Fibroblast of skin of left biceps (primary cell): ENCODE measurements around the gene DDX1.
A peak's percentile ranks its signal among the peaks of the same experiment; 100 is the strongest.

Experiments
- DNase-seq, 2 experiments: peaks; one replicate each; pipeline ENCODE4 v3.0.0-alpha.2; 2013; ENCODE audit warnings: low read depth in 2 of 2

Gene DDX1

GRCh38 chr2:15628899-15629855, 37.5 kb downstream of the DDX1 start:
- DNase-seq, result no peak

- no peak for DNase-seq
Measured at GRCh38 chr2:15630121-15630977, 38.7 kb downstream of the DDX1 start.

GRCh38 chr2:15630978-15631719, 39.5 kb downstream of the DDX1 start:
- DNase-seq, result no peak

- no peak for DNase-seq
Measured at GRCh38 chr2:15631883-15632282, 40.2 kb downstream of the DDX1 start.

GRCh38 chr2:15633043-15633970, 41.6 kb downstream of the DDX1 start:
- DNase-seq, result no peak

GRCh38 chr2:15633971-15634346, 42.3 kb downstream of the DDX1 start:
- no peak for DNase-seq

GRCh38 chr2:15634846-15635490, 43.3 kb downstream of the DDX1 start:
- no peak for DNase-seq

GRCh38 chr2:15636972-15637785, 45.5 kb downstream of the DDX1 start:
- DNase-seq, result peak; percentile 25 to 31

GRCh38 chr2:15638720-15639119, 47.1 kb downstream of the DDX1 start:
- DNase-seq, result no peak

- no peak for DNase-seq
Measured at GRCh38 chr2:15639323-15640251, 47.9 kb downstream of the DDX1 start.

- peak; percentile 24 to 31 for DNase-seq
Measured at GRCh38 chr2:15640261-15640711, 48.6 kb downstream of the DDX1 start.

GRCh38 chr2:15640784-15641183, 49.1 kb downstream of the DDX1 start:
- DNase-seq, result no peak

- DNase-seq, result no peak
Measured at GRCh38 chr2:15641530-15641982, 49.9 kb downstream of the DDX1 start.

- DNase-seq, result no peak
Measured at GRCh38 chr2:15642011-15642814, 50.5 kb downstream of the DDX1 start.

- DNase-seq, result no peak
Measured at GRCh38 chr2:15642815-15643500, 51.3 kb downstream of the DDX1 start.

- DNase-seq, result no peak
Measured at GRCh38 chr2:15643791-15644585, 52.3 kb downstream of the DDX1 start.
